ENCODE results near the gene INPP5F. TPM values are rescaled to one million over a fixed set of nuclear protein-coding genes. Genes with fewer than 3 reads are reported as not detected.
A peak's percentile ranks its signal among the peaks of the same experiment; 100 is the strongest.

INPP5F gene
- total RNA-seq, 1 donor from 2014 or later: 36.8 TPM

- peaks cover 20% of the 10 kb centered on the region for H3K36me3 Mint-ChIP-seq (ENCODE audit: unreplicated experiment)
- no peaks in the 10 kb centered on the region for H3K27me3 Mint-ChIP-seq (ENCODE audit: unreplicated experiment)
- H3K9me3 Mint-ChIP-seq (ENCODE audit: unreplicated experiment): no peaks in the 10 kb centered on the region
- TF ChIP-seq, protein P1, sequence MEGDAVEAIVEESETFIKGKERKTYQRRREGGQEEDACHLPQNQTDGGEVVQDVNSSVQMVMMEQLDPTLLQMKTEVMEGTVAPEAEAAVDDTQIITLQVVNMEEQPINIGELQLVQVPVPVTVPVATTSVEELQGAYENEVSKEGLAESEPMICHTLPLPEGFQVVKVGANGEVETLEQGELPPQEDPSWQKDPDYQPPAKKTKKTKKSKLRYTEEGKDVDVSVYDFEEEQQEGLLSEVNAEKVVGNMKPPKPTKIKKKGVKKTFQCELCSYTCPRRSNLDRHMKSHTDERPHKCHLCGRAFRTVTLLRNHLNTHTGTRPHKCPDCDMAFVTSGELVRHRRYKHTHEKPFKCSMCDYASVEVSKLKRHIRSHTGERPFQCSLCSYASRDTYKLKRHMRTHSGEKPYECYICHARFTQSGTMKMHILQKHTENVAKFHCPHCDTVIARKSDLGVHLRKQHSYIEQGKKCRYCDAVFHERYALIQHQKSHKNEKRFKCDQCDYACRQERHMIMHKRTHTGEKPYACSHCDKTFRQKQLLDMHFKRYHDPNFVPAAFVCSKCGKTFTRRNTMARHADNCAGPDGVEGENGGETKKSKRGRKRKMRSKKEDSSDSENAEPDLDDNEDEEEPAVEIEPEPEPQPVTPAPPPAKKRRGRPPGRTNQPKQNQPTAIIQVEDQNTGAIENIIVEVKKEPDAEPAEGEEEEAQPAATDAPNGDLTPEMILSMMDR (IDR thresholded peaks at IDR 0.05): no peak
- peaks cover 13% of the 10 kb centered on the region for H3K4me1 Mint-ChIP-seq (ENCODE audit: unreplicated experiment)
- DNase-seq (ENCODE audit: extremely low spot score, unreplicated experiment): no peak
- H3K4me3 Mint-ChIP-seq (ENCODE audit: unreplicated experiment): peak overlapping the region; percentile 80
- peak overlapping the region; percentile 68 for H3K27ac Mint-ChIP-seq (ENCODE audit: unreplicated experiment)
Observed at GRCh38 chr10:119818889-119819270, 93.0 kb downstream of the INPP5F start.

- no peak for DNase-seq (ENCODE audit: extremely low spot score, unreplicated experiment)
- TF ChIP-seq, protein P1 (IDR thresholded peaks at IDR 0.05): no peak
- Mint-ChIP-seq H3K27ac (ENCODE audit: unreplicated experiment) (no peak overlapping the region), H3K4me1 (ENCODE audit: unreplicated experiment) (peaks cover 13% of the 10 kb centered on the region), H3K9me3 (ENCODE audit: unreplicated experiment) (no peaks in the 10 kb centered on the region), H3K27me3 (ENCODE audit: unreplicated experiment) (no peaks in the 10 kb centered on the region), H3K36me3 (ENCODE audit: unreplicated experiment) (peaks cover 13% of the 10 kb centered on the region), H3K4me3 (ENCODE audit: unreplicated experiment) (no peak overlapping the region)
Observed at GRCh38 chr10:119821182-119821581, 95.3 kb downstream of the INPP5F start.

GRCh38 chr10:119824299-119824698 lies 98.4 kb downstream of the INPP5F start:
- Mint-ChIP-seq H3K27ac (ENCODE audit: unreplicated experiment) (no peak overlapping the region), H3K4me1 (ENCODE audit: unreplicated experiment) (peaks cover 13% of the 10 kb centered on the region), H3K9me3 (ENCODE audit: unreplicated experiment) (no peaks in the 10 kb centered on the region), H3K36me3 (ENCODE audit: unreplicated experiment) (peaks cover 29% of the 10 kb centered on the region), H3K27me3 (ENCODE audit: unreplicated experiment) (no peaks in the 10 kb centered on the region), H3K4me3 (ENCODE audit: unreplicated experiment) (no peak overlapping the region)
- DNase-seq (ENCODE audit: extremely low spot score, unreplicated experiment): no peak
- TF ChIP-seq, protein P1 (IDR thresholded peaks at IDR 0.05): no peak

- Mint-ChIP-seq H3K27ac (ENCODE audit: unreplicated experiment) (no peak overlapping the region), H3K36me3 (ENCODE audit: unreplicated experiment) (peaks cover 36% of the 10 kb centered on the region), H3K4me1 (ENCODE audit: unreplicated experiment) (no peaks in the 10 kb centered on the region), H3K4me3 (ENCODE audit: unreplicated experiment) (no peak overlapping the region), H3K9me3 (ENCODE audit: unreplicated experiment) (no peaks in the 10 kb centered on the region), H3K27me3 (ENCODE audit: unreplicated experiment) (no peaks in the 10 kb centered on the region)
- no peak for DNase-seq (ENCODE audit: extremely low spot score, unreplicated experiment)
- TF ChIP-seq, protein P1 (IDR thresholded peaks at IDR 0.05): no peak
Observed at GRCh38 chr10:119826771-119827170, 100.9 kb downstream of the INPP5F start.

GRCh38 chr10:119827430-119827829 lies 101.6 kb downstream of the INPP5F start:
- H3K9me3 Mint-ChIP-seq (ENCODE audit: unreplicated experiment): no peaks in the 10 kb centered on the region
- TF ChIP-seq, protein P1 (IDR thresholded peaks at IDR 0.05): no peak
- H3K36me3 Mint-ChIP-seq (ENCODE audit: unreplicated experiment): peaks cover 42% of the 10 kb centered on the region

More at GRCh38 chr10:119827430-119827829, 101.6 kb downstream of the INPP5F start:
- no peaks in the 10 kb centered on the region for H3K4me1 Mint-ChIP-seq (ENCODE audit: unreplicated experiment)
- H3K4me3 Mint-ChIP-seq (ENCODE audit: unreplicated experiment): no peak overlapping the region
- no peaks in the 10 kb centered on the region for H3K27me3 Mint-ChIP-seq (ENCODE audit: unreplicated experiment)
- H3K27ac Mint-ChIP-seq (ENCODE audit: unreplicated experiment): no peak overlapping the region
- no peak for DNase-seq (ENCODE audit: extremely low spot score, unreplicated experiment)
